ENCODE measurements around the gene ARSI.

DNA sequence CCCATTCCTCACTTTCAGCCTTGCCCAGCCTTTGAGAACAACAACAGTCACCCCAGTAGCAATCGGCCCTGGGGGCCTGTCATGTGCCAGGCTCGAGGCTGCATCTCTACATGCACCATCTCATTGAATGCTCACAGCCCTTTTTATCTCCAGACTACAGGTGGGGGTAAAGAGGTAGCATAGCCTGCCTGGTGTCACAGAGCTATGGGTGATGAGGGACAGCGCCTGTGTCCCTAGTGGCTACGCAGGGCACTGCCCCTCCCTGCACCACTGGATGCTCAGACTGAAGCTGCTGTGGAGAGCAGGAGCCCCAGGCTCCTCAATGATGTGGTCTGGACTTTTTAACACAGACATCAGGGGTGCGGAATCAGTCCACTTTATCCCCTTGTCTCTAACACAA lies 15.9 kb downstream of the ARSI start:
- TF ChIP-seq, protein P1, sequence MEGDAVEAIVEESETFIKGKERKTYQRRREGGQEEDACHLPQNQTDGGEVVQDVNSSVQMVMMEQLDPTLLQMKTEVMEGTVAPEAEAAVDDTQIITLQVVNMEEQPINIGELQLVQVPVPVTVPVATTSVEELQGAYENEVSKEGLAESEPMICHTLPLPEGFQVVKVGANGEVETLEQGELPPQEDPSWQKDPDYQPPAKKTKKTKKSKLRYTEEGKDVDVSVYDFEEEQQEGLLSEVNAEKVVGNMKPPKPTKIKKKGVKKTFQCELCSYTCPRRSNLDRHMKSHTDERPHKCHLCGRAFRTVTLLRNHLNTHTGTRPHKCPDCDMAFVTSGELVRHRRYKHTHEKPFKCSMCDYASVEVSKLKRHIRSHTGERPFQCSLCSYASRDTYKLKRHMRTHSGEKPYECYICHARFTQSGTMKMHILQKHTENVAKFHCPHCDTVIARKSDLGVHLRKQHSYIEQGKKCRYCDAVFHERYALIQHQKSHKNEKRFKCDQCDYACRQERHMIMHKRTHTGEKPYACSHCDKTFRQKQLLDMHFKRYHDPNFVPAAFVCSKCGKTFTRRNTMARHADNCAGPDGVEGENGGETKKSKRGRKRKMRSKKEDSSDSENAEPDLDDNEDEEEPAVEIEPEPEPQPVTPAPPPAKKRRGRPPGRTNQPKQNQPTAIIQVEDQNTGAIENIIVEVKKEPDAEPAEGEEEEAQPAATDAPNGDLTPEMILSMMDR (IDR thresholded peaks at IDR 0.05): no peak
- TF ChIP-seq POLR2AphosphoS5 (IDR thresholded peaks at IDR 0.05) (no peak), POLR2A (IDR thresholded peaks at IDR 0.05) (no peak), EP300 (IDR thresholded peaks at IDR 0.05) (no peak)
